Prostate gland (tissue), 1 donor: ENCODE results near the gene FGF1.
A peak's percentile ranks its signal among the peaks of the same experiment; 100 is the strongest.

ENCODE experiments used
- POLR2A ChIP-seq: fragments of 450-650 bp; IDR thresholded peaks from one replicate; pipeline ENCODE4 v1.6.1; 2016; ENCODE audit warnings: antibody characterized with exemption, mild to moderate bottlenecking
- POLR2AphosphoS5 ChIP-seq: sonication (generic); formaldehyde crosslinking; IDR thresholded peaks from one replicate; pipeline ENCODE4 v1.6.1; 2017; ENCODE audit warnings: antibody characterized with exemption

- TF ChIP-seq POLR2A (no peak), POLR2AphosphoS5 (peak; percentile 41)
These were observed 30.3 kb downstream of the FGF1 start for GRCh38 chr5:142655339-142656267.
